Activated CD8-positive, alpha-beta T cell treated with anti-CD3 and anti-CD28 coated beads for 36 hours (primary cell): ENCODE results near the gene SFXN5. TPM values are rescaled to one million over a fixed set of nuclear protein-coding genes. Genes with fewer than 3 reads are reported as not detected.

Experiments
- ATAC-seq: fragments of 200-7000 bp; cut with Tn5 transposase; one replicate; pipeline ENCODE4 v1.10.0; 2021; ENCODE audit warnings: mild to moderate bottlenecking, moderate library complexity
- CTCF ChIA-PET: fragments of 350-600 bp; sonication (Branson Sonifier 250); formaldehyde crosslinking; loops from one replicate; lab custom pipeline; 2021; ENCODE audit warnings: antibody characterized with exemption; lab: Charles Lee
- POLR2A ChIA-PET: fragments of 350-600 bp; sonication (Branson Sonifier 250); formaldehyde crosslinking; loops from one replicate; lab custom pipeline; 2021; ENCODE audit warnings: antibody characterized with exemption; lab: Charles Lee
- DNase-seq: peaks from one replicate; pipeline ENCODE4 v3.0.0-alpha.2; 2020
- H3K27ac Mint-ChIP-seq: one replicate; pipeline ENCODE4 v1.8.0; 2021; ENCODE audit warnings: mild to moderate bottlenecking, mixed read lengths
- H3K27me3 Mint-ChIP-seq: one replicate; pipeline ENCODE4 v1.8.0; 2021; ENCODE audit warnings: mixed read lengths
- H3K36me3 Mint-ChIP-seq: one replicate; pipeline ENCODE4 v1.8.0; 2021; ENCODE audit warnings: low read depth, mixed read lengths
- H3K4me1 Mint-ChIP-seq: one replicate; pipeline ENCODE4 v1.8.0; 2021; ENCODE audit warnings: low read depth, mixed read lengths
- H3K4me3 Mint-ChIP-seq: one replicate; pipeline ENCODE4 v1.8.0; 2021; ENCODE audit warnings: mild to moderate bottlenecking, moderate library complexity, mixed read lengths
- H3K9me3 Mint-ChIP-seq: one replicate; pipeline ENCODE4 v1.8.0; 2021; ENCODE audit warnings: mixed read lengths
- intact Hi-C: fragments of 100-400 bp; cut with micrococcal nuclease; formaldehyde crosslinking; loops from one replicate; pipeline ENCODE4 v1.10.0; 2022
- total RNA-seq, 2 experiments: library from RNA; stranded (reverse); gene quantifications; one replicate each; pipeline ENCODE4 v1.2.3, GENCODE V29; 2021
- TF ChIP-seq, protein P1 (sequence below): fragments of 200-600 bp; IDR thresholded peaks from one replicate; pipeline ENCODE4 v1.8.0; 2022; ENCODE audit warnings: antibody characterized with exemption, mild to moderate bottlenecking

SFXN5 gene
- total RNA-seq, 2 experiments from 2014 or later = 7.4 to 9.6 TPM

DNA sequence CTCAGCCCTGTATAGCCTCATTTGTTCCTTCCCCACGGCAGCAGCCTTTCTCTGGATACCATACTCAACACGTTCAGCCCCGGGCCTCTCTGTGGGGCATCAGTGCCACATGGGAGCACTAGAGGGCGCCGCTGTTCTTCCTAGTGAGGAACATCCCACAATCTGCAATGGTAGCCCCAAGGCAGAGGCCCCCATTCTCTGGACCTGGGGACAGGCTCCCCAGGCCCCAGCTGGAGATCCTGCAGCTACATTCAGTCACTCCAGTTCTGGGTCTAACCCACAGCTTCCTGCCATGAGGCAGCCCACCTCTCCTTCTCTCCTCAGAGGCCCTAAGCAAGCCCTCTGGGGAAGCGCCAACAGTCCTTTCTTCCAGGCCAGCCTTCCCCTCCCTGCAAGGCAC lies 14.2 kb upstream of the SFXN5 start:
- Mint-ChIP-seq H3K27ac (no peak overlapping the region), H3K4me1 (no peaks in the 10 kb centered on the region)
- CTCF ChIA-PET = interaction anchor here (0.6 to 7.9 kb wide), 27 partner anchors 9 to 127 kb away, joined by 3 to 90 read pairs (median 4); partner anchors contain the start of genes RAB11FIP5 and SFXN5

DNA sequence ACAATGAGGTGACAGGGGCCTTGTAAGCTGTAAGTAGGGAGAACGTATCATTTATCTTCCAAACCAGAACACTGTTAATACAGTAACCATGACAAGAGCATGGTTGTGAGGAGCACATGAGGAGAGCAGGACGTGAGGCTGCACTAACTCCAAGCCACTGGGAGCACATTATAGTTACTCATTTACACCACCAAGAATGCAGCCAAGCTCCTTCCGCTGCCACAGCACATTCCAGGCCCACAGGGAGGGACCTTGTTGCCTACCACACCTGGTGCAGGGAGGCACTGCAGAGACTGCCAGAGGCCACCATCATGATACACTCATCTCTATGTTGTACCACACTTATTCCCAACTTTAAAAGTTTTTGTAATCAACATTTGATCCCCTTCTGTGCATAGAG lies 13.5 kb upstream of the SFXN5 start:
- H3K4me1 Mint-ChIP-seq = no peaks in the 10 kb centered on the region
- TF ChIP-seq, protein P1, sequence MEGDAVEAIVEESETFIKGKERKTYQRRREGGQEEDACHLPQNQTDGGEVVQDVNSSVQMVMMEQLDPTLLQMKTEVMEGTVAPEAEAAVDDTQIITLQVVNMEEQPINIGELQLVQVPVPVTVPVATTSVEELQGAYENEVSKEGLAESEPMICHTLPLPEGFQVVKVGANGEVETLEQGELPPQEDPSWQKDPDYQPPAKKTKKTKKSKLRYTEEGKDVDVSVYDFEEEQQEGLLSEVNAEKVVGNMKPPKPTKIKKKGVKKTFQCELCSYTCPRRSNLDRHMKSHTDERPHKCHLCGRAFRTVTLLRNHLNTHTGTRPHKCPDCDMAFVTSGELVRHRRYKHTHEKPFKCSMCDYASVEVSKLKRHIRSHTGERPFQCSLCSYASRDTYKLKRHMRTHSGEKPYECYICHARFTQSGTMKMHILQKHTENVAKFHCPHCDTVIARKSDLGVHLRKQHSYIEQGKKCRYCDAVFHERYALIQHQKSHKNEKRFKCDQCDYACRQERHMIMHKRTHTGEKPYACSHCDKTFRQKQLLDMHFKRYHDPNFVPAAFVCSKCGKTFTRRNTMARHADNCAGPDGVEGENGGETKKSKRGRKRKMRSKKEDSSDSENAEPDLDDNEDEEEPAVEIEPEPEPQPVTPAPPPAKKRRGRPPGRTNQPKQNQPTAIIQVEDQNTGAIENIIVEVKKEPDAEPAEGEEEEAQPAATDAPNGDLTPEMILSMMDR = no peak
- DNase-seq (no peak), ATAC-seq (no peak)
- POLR2A ChIA-PET = interaction anchor here (1.0 kb wide), 1 partner anchor 12 kb away, joined by 3 read pairs; no protein-coding TSS in a partner anchor
- CTCF ChIA-PET = interaction anchor here (0.6 to 7.9 kb wide), 21 partner anchors 9 to 128 kb away, joined by 3 to 90 read pairs (median 5); partner anchors contain the start of genes RAB11FIP5 and SFXN5
- no peak overlapping the region for H3K27ac Mint-ChIP-seq
- no peak overlapping the region for H3K4me3 Mint-ChIP-seq
- no peaks in the 10 kb centered on the region for H3K9me3 Mint-ChIP-seq
- no peaks in the 10 kb centered on the region for H3K27me3 Mint-ChIP-seq
- no peaks in the 10 kb centered on the region for H3K36me3 Mint-ChIP-seq
- intact Hi-C loops = loop anchor here (2.0 kb wide), 1 partner anchor 78 kb away; no protein-coding TSS in a partner anchor

More for the DNA sequence above, 14.2 kb upstream of the SFXN5 start:
- Mint-ChIP-seq H3K36me3 (no peaks in the 10 kb centered on the region), H3K4me3 (no peak overlapping the region), H3K27me3 (no peaks in the 10 kb centered on the region), H3K9me3 (no peaks in the 10 kb centered on the region)
- intact Hi-C loops = loop anchor here (2.0 kb wide), 1 partner anchor 77 kb away; no protein-coding TSS in a partner anchor
- ATAC-seq (peak; percentile 99), DNase-seq (peak; percentile 93)
- POLR2A ChIA-PET = interaction anchor here (1.2 kb wide), 1 partner anchor 92 kb away, joined by 3 read pairs; no protein-coding TSS in a partner anchor
- TF ChIP-seq, protein P1 = peak; percentile 92

DNA sequence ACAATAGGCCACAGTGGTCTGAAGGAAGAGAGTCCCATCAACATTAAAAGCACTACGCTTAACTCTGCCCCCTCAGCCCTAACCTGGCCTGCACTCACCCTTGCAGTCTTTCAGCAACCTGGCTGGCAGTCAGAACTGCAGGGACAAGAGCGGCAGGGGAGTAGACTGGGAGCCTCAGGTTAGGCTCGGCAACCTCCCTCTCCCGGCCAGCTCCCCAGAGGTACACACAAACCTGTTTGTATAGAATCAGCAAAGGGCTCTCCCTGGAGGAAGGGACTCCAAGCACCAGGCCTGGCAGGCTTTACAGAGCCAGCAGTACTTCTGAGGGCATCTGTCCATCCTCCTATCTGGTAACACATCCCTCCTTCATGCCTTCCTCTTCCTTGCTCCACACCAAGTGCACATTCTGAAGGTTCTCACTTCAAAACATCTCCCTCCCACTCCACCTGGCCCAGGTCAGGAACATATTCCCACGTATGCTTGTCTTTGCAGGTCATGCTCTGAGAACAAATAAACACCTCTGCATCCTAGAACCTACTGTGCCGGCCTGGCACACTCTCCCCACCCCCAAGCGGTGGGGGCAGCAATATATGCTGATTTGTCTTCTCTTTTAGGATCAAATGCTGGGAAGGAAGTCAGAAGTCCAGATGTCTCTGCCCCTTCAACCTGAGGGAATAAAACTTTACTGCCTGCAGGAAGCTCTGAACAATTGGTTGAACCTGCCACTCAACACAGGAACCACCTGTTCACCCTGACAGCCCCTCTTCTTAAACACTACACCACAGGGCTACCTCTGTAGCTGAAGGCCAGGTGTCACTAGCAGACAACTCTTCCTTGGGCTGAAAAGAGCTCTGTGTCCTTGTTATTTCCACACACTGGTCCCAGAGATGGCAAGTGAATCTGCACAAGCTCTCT lies 12.6 kb upstream of the SFXN5 start:
- H3K27me3 Mint-ChIP-seq = no peaks in the 10 kb centered on the region
- no peak for DNase-seq
- no peaks in the 10 kb centered on the region for H3K4me1 Mint-ChIP-seq
- H3K4me3 Mint-ChIP-seq = no peak overlapping the region
- ATAC-seq = no peak
- TF ChIP-seq, protein P1 = no peak
- intact Hi-C loops = loop anchor here (2.0 kb wide), 1 partner anchor 79 kb away; no protein-coding TSS in a partner anchor
- H3K9me3 Mint-ChIP-seq = no peaks in the 10 kb centered on the region
- CTCF ChIA-PET = interaction anchor here (0.6 to 7.9 kb wide), 18 partner anchors 8 to 282 kb away, joined by 3 to 90 read pairs (median 8); partner anchors contain the start of gene RAB11FIP5
- POLR2A ChIA-PET = interaction anchor here (1.0 kb wide), 1 partner anchor 11 kb away, joined by 3 read pairs; no protein-coding TSS in a partner anchor
- H3K36me3 Mint-ChIP-seq = no peaks in the 10 kb centered on the region
- no peak overlapping the region for H3K27ac Mint-ChIP-seq

DNA sequence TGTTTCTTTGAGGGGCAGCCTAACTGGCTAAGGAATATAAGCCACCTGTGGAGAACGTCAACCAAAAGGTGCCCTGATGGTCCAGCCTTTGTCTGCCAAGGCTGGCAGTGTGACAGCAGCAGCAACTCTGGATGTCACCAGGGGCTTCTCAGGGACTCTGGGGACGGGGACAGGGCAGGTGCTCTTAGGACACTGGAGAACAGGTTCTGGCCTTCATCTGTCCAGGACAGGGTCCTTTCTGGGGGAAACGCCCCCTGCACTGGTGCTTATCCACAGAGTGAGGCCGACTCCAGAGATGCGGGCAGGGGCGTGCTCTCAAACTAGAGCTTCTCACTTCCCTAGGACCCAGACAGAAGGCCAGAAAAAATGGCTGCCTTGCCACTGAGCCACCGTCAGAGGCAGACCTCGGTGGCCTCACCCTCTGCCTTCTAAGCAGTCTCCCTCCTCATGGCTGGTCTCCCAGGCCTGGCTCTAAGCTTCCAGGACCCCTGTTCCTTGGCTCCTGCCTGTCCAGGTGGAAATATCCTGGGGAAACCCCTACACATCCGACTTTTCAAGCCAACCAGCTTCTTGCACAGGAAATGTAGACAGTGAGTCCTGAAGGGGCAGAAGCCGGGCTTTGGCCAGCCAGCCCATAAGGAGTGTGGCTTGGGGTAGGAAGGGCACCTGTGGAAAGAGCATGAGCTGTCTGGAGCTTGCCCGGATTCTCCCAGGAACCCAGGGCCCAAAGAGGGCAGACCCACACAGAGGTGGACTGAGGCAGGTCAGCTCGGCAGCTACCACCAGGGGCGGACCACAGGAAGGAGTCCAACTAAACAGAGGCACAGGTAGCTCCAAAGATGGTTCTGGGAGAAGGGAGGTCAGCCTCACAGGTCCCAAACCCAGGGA lies 11.3 kb upstream of the SFXN5 start:
- Mint-ChIP-seq H3K4me3 (no peak overlapping the region), H3K27me3 (no peaks in the 10 kb centered on the region), H3K27ac (no peak overlapping the region), H3K9me3 (no peaks in the 10 kb centered on the region), H3K36me3 (no peaks in the 10 kb centered on the region), H3K4me1 (no peaks in the 10 kb centered on the region)
- intact Hi-C loops = no loop called here
- TF ChIP-seq, protein P1 = no peak
- DNase-seq = no peak
- POLR2A ChIA-PET = no interaction called here
- CTCF ChIA-PET = interaction anchor here (0.8 to 7.9 kb wide), 4 partner anchors 73 to 130 kb away, joined by 3 to 90 read pairs (median 35); no protein-coding TSS in a partner anchor
- no peak for ATAC-seq
